B cell (primary cell): Measurements from ENCODE around the gene STPG1. TPM values are rescaled to one million over a fixed set of nuclear protein-coding genes. Genes with fewer than 3 reads are reported as not detected.

Experiments
- ATAC-seq: fragments of 200-7000 bp; cut with Tn5 transposase; one replicate; pipeline ENCODE4 v1.10.0; 2021; ENCODE audit warnings: low read depth, mild to moderate bottlenecking, moderate number of reproducible peaks, moderate library complexity
- CTCF ChIA-PET: fragments of 350-600 bp; sonication (Branson Sonifier 250); formaldehyde crosslinking; loops from one replicate; lab custom pipeline; 2021; ENCODE audit warnings: antibody characterized with exemption, inconsistent platforms; lab: Charles Lee
- POLR2A ChIA-PET: fragments of 350-600 bp; sonication (Branson Sonifier 250); formaldehyde crosslinking; loops from one replicate; lab custom pipeline; 2021; ENCODE audit warnings: antibody characterized with exemption; lab: Charles Lee
- DNase-seq: peaks from one replicate; pipeline ENCODE4 v3.0.0; 2013
- H2AFZ ChIP-seq: 2 replicates; pipeline ENCODE4 v1.6.1; 2012; ENCODE audit warnings: mild to moderate bottlenecking, low read depth, low read length; ENCODE audit not compliant: insufficient read depth, poor library complexity, severe bottlenecking
- H3K27ac ChIP-seq, 2 donors: 1 replicate in 1 of 2; 2 replicates in 1 of 2; pipeline ENCODE4 v1.5.1; 2012 to 2013; ENCODE audit warnings: low read length in 2 of 2, mild to moderate bottlenecking in 2 of 2, moderate library complexity in 1 of 2
- H3K27me3 ChIP-seq, 4 experiments: fragments of 200-600 bp in 1 of 4; sonication (generic) in 1 of 4; replicated peaks in 1 of 4; 1 replicate in 2 of 4; 2 replicates in 2 of 4; pipeline versions ENCODE4 v1.6.1 to v1.7.0; 2013 to 2016; ENCODE audit warnings: low read length in 3 of 4, mild to moderate bottlenecking in 2 of 4, mixed read lengths in 1 of 4, moderate library complexity in 1 of 4; ENCODE audit not compliant: insufficient read depth in 4 of 4, control insufficient read depth in 3 of 4; ENCODE audit errors: control extremely low read depth in 1 of 4
- H3K36me3 ChIP-seq, 2 experiments: replicated peaks in 1 of 2; 1 replicate in 1 of 2; 2 replicates in 1 of 2; pipeline versions ENCODE4 v1.6.1 to v1.7.1; 2013; ENCODE audit warnings: low read length in 1 of 2; ENCODE audit not compliant: insufficient read depth in 2 of 2, control insufficient read depth in 1 of 2; ENCODE audit errors: control extremely low read depth in 1 of 2, extremely low read depth in 1 of 2
- H3K4me1 ChIP-seq, 2 donors: fragments of 200-600 bp in 1 of 2; sonication (generic) in 1 of 2; 1 replicate in 1 of 2; 2 replicates in 1 of 2; pipeline versions ENCODE4 v1.5.1 to v1.6.1; 2013 to 2017; ENCODE audit warnings: low read length in 2 of 2; ENCODE audit not compliant: control insufficient read depth in 2 of 2, insufficient read depth in 2 of 2
- H3K4me2 ChIP-seq: replicated peaks from 2 replicates; pipeline ENCODE3; 2012; ENCODE audit warnings: mild to moderate bottlenecking, low read depth, low read length; ENCODE audit not compliant: poor library complexity, severe bottlenecking
- H3K4me3 ChIP-seq, 5 experiments: fragments of 200-600 bp in 1 of 5; sonication (generic) in 1 of 5; 1 replicate in 3 of 5; 2 replicates in 2 of 5; pipeline versions ENCODE4 v1.5.1 to v1.7.0; 2011 to 2016; ENCODE audit warnings: low read length in 4 of 5, mild to moderate bottlenecking in 4 of 5, low read depth in 2 of 5, control low read depth in 1 of 5, moderate library complexity in 1 of 5; ENCODE audit not compliant: insufficient read depth in 1 of 5; ENCODE audit errors: control extremely low read depth in 1 of 5, extremely low read depth in 1 of 5
- H3K79me2 ChIP-seq: fragments of 200-600 bp; sonication (generic); one replicate; pipeline ENCODE4 v1.6.0; 2016; ENCODE audit warnings: low read length; ENCODE audit not compliant: control insufficient read depth, insufficient read depth
- H3K9ac ChIP-seq: fragments of 200-600 bp; sonication (generic); 2 replicates; pipeline ENCODE4 v1.6.1; 2017; ENCODE audit warnings: mild to moderate bottlenecking, low read length, moderate library complexity
- H3K9me3 ChIP-seq, 3 donors: one replicate each; pipeline versions ENCODE4 v1.6.1 to v1.7.1; 2013; ENCODE audit warnings: low read length in 2 of 3; ENCODE audit not compliant: control insufficient read depth in 2 of 3, insufficient read depth in 1 of 3; ENCODE audit errors: control extremely low read depth in 1 of 3
- H4K20me1 ChIP-seq: 2 replicates; pipeline ENCODE4 v1.6.0; 2012; ENCODE audit warnings: mild to moderate bottlenecking, low read length; ENCODE audit not compliant: insufficient read depth, control insufficient read depth, poor library complexity, severe bottlenecking
- H3K27ac Mint-ChIP-seq: one replicate; pipeline ENCODE4 v1.8.0; 2021; ENCODE audit warnings: mixed read lengths
- H3K27me3 Mint-ChIP-seq: one replicate; pipeline ENCODE4 v1.8.0; 2021; ENCODE audit warnings: mixed read lengths
- H3K4me1 Mint-ChIP-seq: one replicate; pipeline ENCODE4 v1.8.0; 2021; ENCODE audit warnings: mixed read lengths
- H3K4me3 Mint-ChIP-seq: one replicate; pipeline ENCODE4 v1.8.0; 2021; ENCODE audit warnings: mixed read lengths
- H3K9me3 Mint-ChIP-seq: one replicate; pipeline ENCODE4 v1.8.0; 2022; ENCODE audit warnings: mixed read lengths; ENCODE audit not compliant: insufficient read depth
- CTCF ChIP-seq: fragments of 200-600 bp; IDR thresholded peaks from one replicate; pipeline ENCODE4 v1.8.0; 2022; ENCODE audit warnings: antibody characterized with exemption, mild to moderate bottlenecking
- EZH2 ChIP-seq: IDR thresholded peaks from 2 replicates; pipeline ENCODE4 v1.6.1; 2012; ENCODE audit warnings: borderline replicate concordance, low read depth, mild to moderate bottlenecking, moderate library complexity, low read length; ENCODE audit not compliant: insufficient read depth, poor library complexity, severe bottlenecking
- WGBS: methylation state at CpG from one replicate; pipeline ENCODE4 v1.1.5; 2013; ENCODE audit warnings: missing lambda C conversion rate; ENCODE audit not compliant: insufficient coverage; 5-methylcytosine and 5-hydroxymethylcytosine counted together
- intact Hi-C: fragments of 100-400 bp; cut with micrococcal nuclease; formaldehyde crosslinking; loops from one replicate; pipeline ENCODE4 v1.10.0; 2022
- polyA plus RNA-seq: library from polyadenylated mRNA; depleted of rRNA; stranded (reverse); fragments of >200 nt; gene quantifications from 2 replicates; pipeline ENCODE4 v1.2.3, GENCODE V29; 2012
- total RNA-seq, 2 donors: library from RNA; stranded (reverse); fragments of 120-200 nt in 1 of 2; gene quantifications; 1 replicate in 1 of 2; 2 replicates in 1 of 2; pipeline versions ENCODE4 v1.2.3 to v1.2.4, GENCODE V29; 2013 to 2022

STPG1 gene
- total and polyA plus RNA-seq, 2 donors (not counting 1 experiment from before 2014, with no cell fraction given), result 4.6 to 6.1 TPM

- 100% methylated on average over 5 of the region's 6 CpGs for WGBS
- no peak overlapping the region for H3K4me3 ChIP-seq
- H3K36me3 ChIP-seq, result peaks cover 3 to 69% of the 10 kb centered on the region in 2 experiments
- ATAC-seq, result no peak
- ChIA-PET CTCF (interaction anchor here (1.0 to 1.4 kb wide), 2 partner anchors 127 to 132 kb away, joined by 3 to 4 read pairs; no protein-coding TSS in a partner anchor), POLR2A (interaction anchor here (0.6 kb wide), 1 partner anchor 139 kb away, joined by 6 read pairs; no protein-coding TSS in a partner anchor)
- no peaks in the 10 kb centered on the region for H3K9me3 Mint-ChIP-seq
- no peak overlapping the region for H3K4me3 Mint-ChIP-seq
- intact Hi-C loops, result no loop called here
- peaks cover 0 to 6% (median 0%) of the 10 kb centered on the region in 3 donors for H3K9me3 ChIP-seq
- no peak overlapping the region for H2AFZ ChIP-seq
- no peak for DNase-seq
- TF ChIP-seq EZH2, result no peak
- no peak for TF ChIP-seq CTCF
- no peaks in the 10 kb centered on the region for H3K27me3 ChIP-seq
- no peaks in the 10 kb centered on the region for H3K27me3 Mint-ChIP-seq
- no peak overlapping the region for H3K27ac Mint-ChIP-seq
- H3K4me1 Mint-ChIP-seq, result no peaks in the 10 kb centered on the region
- H3K4me2 ChIP-seq, result no peak overlapping the region
- H3K4me1 ChIP-seq, result no peaks in the 10 kb centered on the region
- no peak overlapping the region for H3K27ac ChIP-seq
- no peaks in the 10 kb centered on the region for H3K79me2 ChIP-seq
- H3K9ac ChIP-seq, result no peak overlapping the region
- no peaks in the 10 kb centered on the region for H4K20me1 ChIP-seq
Measured at GRCh38 chr1:24459551-24460266, 46.1 kb upstream of the STPG1 start.

DNA sequence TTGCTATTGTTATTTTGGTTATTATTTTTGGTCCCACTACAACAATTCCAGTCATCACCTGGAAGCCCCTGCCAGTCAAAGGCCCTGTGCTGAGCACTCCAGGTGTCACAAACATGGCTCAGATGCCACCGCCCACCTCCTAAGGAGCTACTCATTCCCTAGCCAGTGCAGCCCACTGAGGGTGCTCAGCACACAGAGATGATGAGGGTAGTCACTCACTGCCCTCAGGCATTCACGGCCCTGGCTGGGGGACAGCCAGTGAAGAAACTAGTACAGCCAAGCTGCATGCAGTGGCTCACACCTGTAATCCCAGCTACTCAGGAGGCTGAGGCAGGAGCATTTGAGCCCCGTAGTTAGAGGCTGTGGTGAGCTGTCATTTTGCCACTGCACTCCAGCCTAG lies 44.3 kb upstream of the STPG1 start:
- Histone ChIP-seq H3K4me3 (no peak overlapping the region), H3K79me2 (no peaks in the 10 kb centered on the region), H3K36me3 (peaks cover 3 to 75% of the 10 kb centered on the region in 2 experiments), H4K20me1 (no peaks in the 10 kb centered on the region), H2AFZ (no peak overlapping the region), H3K9me3 (peaks cover 0 to 6% (median 0%) of the 10 kb centered on the region in 3 donors), H3K9ac (no peak overlapping the region), H3K4me1 (no peaks in the 10 kb centered on the region), H3K4me2 (no peak overlapping the region), H3K27me3 (no peaks in the 10 kb centered on the region), H3K27ac (no peak overlapping the region)
- H3K27ac Mint-ChIP-seq, result no peak overlapping the region
- no peak for DNase-seq
- ATAC-seq, result no peak
- H3K9me3 Mint-ChIP-seq, result no peaks in the 10 kb centered on the region
- WGBS, result 100% methylated on average over 2 of the region's 3 CpGs
- ChIA-PET POLR2A (no interaction called here), CTCF (interaction anchor here (0.6 to 1.2 kb wide), 3 partner anchors 49 to 130 kb away, joined by 3 to 5 read pairs (median 3); no protein-coding TSS in a partner anchor)
- no peaks in the 10 kb centered on the region for H3K27me3 Mint-ChIP-seq
- TF ChIP-seq EZH2 (no peak), CTCF (no peak)
- H3K4me1 Mint-ChIP-seq, result no peaks in the 10 kb centered on the region
- intact Hi-C loops, result no loop called here
- H3K4me3 Mint-ChIP-seq, result no peak overlapping the region
